ENCODE data around the gene WNT2B. TPM values are rescaled to one million over a fixed set of nuclear protein-coding genes. Genes with fewer than 3 reads are reported as not detected.

Gene WNT2B
- total and polyA plus RNA-seq, 2 donors (not counting 1 experiment from before 2014, with no cell fraction given) = 0.54 to 5.2 TPM

DNA sequence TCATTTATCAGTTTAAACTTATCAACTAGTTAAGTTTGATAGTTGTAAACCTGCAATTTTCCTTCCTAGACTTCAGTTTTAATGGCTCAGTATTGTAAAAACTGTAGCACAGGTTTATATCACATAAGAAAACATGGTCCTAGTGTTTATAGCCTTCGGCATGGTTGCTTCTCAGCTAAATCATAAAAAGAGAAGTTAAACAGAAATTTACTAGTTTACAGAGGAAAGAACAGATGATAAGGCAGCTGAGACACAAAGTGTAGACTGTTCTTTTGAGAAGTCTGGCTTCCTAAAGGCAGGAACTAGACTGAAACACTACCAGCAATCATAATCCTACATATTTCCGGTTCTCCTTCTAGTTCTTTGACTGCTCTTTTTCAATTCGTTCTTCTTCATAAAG, 39.8 kb downstream of the WNT2B start:
- no peak overlapping the region for H3K4me2 ChIP-seq (replicated peaks; ENCODE audit: low read depth, low read length, poor library complexity, severe bottlenecking)
- H4K20me1 ChIP-seq (ENCODE audit: control insufficient read depth, insufficient read depth, low read length, poor library complexity, severe bottlenecking) = no peaks in the 10 kb centered on the region
- H3K27ac Mint-ChIP-seq = no peak overlapping the region
- H3K4me3 Mint-ChIP-seq = no peak overlapping the region
- H3K36me3 ChIP-seq (replicated peaks in 1 of 2; ENCODE audit: control extremely low read depth in 1 of 2, control insufficient read depth in 1 of 2, extremely low read depth in 1 of 2, insufficient read depth in 2 of 2, low read length in 1 of 2) = no peaks in the 10 kb centered on the region
- no peaks in the 10 kb centered on the region for H3K27me3 ChIP-seq (replicated peaks in 1 of 4; ENCODE audit: control extremely low read depth in 1 of 4, control insufficient read depth in 3 of 4, insufficient read depth in 4 of 4, low read length in 3 of 4)
- H3K9me3 Mint-ChIP-seq (ENCODE audit: insufficient read depth) = no peaks in the 10 kb centered on the region
- no peaks in the 10 kb centered on the region for H3K9me3 ChIP-seq (ENCODE audit: control extremely low read depth in 1 of 3, control insufficient read depth in 2 of 3, insufficient read depth in 1 of 3, low read length in 2 of 3)
- H3K27me3 Mint-ChIP-seq = no peaks in the 10 kb centered on the region
- no CpG with 5 or more reads among the region's 3 CpGs for WGBS (ENCODE audit: insufficient coverage)
- ChIA-PET CTCF (no interaction called here), POLR2A (no interaction called here)
- intact Hi-C loops (cut with micrococcal nuclease) = no loop called here
- no peaks in the 10 kb centered on the region for H3K4me1 ChIP-seq (ENCODE audit: control insufficient read depth in 2 of 2, insufficient read depth in 2 of 2, low read length in 2 of 2)
- no peaks in the 10 kb centered on the region for H3K79me2 ChIP-seq (ENCODE audit: control insufficient read depth, insufficient read depth, low read length)
- no peak overlapping the region for H3K4me3 ChIP-seq (ENCODE audit: control extremely low read depth in 1 of 5, extremely low read depth in 1 of 5, insufficient read depth in 1 of 5, low read depth in 2 of 5, low read length in 4 of 5)
- no peak overlapping the region for H3K9ac ChIP-seq (ENCODE audit: low read length)
- H2AFZ ChIP-seq (ENCODE audit: insufficient read depth, low read depth, low read length, poor library complexity, severe bottlenecking) = no peak overlapping the region
- ATAC-seq (ENCODE audit: low read depth) = no peak
- no peak for DNase-seq
- TF ChIP-seq, protein P1, sequence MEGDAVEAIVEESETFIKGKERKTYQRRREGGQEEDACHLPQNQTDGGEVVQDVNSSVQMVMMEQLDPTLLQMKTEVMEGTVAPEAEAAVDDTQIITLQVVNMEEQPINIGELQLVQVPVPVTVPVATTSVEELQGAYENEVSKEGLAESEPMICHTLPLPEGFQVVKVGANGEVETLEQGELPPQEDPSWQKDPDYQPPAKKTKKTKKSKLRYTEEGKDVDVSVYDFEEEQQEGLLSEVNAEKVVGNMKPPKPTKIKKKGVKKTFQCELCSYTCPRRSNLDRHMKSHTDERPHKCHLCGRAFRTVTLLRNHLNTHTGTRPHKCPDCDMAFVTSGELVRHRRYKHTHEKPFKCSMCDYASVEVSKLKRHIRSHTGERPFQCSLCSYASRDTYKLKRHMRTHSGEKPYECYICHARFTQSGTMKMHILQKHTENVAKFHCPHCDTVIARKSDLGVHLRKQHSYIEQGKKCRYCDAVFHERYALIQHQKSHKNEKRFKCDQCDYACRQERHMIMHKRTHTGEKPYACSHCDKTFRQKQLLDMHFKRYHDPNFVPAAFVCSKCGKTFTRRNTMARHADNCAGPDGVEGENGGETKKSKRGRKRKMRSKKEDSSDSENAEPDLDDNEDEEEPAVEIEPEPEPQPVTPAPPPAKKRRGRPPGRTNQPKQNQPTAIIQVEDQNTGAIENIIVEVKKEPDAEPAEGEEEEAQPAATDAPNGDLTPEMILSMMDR (IDR thresholded peaks at IDR 0.05) = no peak
- TF ChIP-seq EZH2 (IDR thresholded peaks at IDR 0.05; ENCODE audit: borderline replicate concordance, insufficient read depth, low read depth, low read length, poor library complexity, severe bottlenecking) = no peak
- no peak overlapping the region for H3K27ac ChIP-seq (ENCODE audit: low read length in 2 of 2)
- H3K4me1 Mint-ChIP-seq = no peaks in the 10 kb centered on the region

DNA sequence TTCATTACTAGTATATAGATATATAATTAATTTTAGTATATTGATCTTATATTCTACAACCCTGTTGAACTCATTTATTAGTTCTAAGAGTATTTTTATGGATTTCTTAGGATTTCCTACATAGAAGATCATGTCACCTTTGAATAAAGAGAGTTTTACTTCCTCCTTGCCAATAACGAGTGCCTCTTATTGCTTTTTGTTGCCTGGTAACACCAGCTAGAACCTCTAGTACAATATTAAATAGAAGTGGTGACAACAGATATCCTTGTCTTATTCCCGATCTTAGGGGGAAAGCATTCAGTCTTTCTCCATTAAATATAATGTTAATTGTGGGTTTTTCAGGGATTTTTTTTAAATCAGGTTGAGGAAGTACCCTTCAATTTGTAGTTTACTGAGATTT, 40.8 kb downstream of the WNT2B start:
- H3K4me1 Mint-ChIP-seq = no peaks in the 10 kb centered on the region
- CTCF ChIA-PET = no interaction called here
- ATAC-seq (ENCODE audit: low read depth) (no peak), DNase-seq (no peak)
- Histone ChIP-seq H2AFZ (ENCODE audit: insufficient read depth, low read depth, low read length, poor library complexity, severe bottlenecking) (no peak overlapping the region), H3K27ac (ENCODE audit: low read length in 2 of 2) (no peak overlapping the region), H3K36me3 (replicated peaks in 1 of 2; ENCODE audit: control extremely low read depth in 1 of 2, control insufficient read depth in 1 of 2, extremely low read depth in 1 of 2, insufficient read depth in 2 of 2, low read length in 1 of 2) (no peaks in the 10 kb centered on the region), H3K4me1 (ENCODE audit: control insufficient read depth in 2 of 2, insufficient read depth in 2 of 2, low read length in 2 of 2) (no peaks in the 10 kb centered on the region), H3K4me3 (ENCODE audit: control extremely low read depth in 1 of 5, extremely low read depth in 1 of 5, insufficient read depth in 1 of 5, low read depth in 2 of 5, low read length in 4 of 5) (no peak overlapping the region), H3K9ac (ENCODE audit: low read length) (no peak overlapping the region), H3K9me3 (ENCODE audit: control extremely low read depth in 1 of 3, control insufficient read depth in 2 of 3, insufficient read depth in 1 of 3, low read length in 2 of 3) (no peaks in the 10 kb centered on the region), H3K27me3 (replicated peaks in 1 of 4; ENCODE audit: control extremely low read depth in 1 of 4, control insufficient read depth in 3 of 4, insufficient read depth in 4 of 4, low read length in 3 of 4) (no peaks in the 10 kb centered on the region), H4K20me1 (ENCODE audit: control insufficient read depth, insufficient read depth, low read length, poor library complexity, severe bottlenecking) (no peaks in the 10 kb centered on the region), H3K4me2 (replicated peaks; ENCODE audit: low read depth, low read length, poor library complexity, severe bottlenecking) (no peak overlapping the region), H3K79me2 (ENCODE audit: control insufficient read depth, insufficient read depth, low read length) (no peaks in the 10 kb centered on the region)
- no peaks in the 10 kb centered on the region for H3K9me3 Mint-ChIP-seq (ENCODE audit: insufficient read depth)
- no CpG with 5 or more reads among the region's 2 CpGs for WGBS (ENCODE audit: insufficient coverage)
- POLR2A ChIA-PET = no interaction called here
- TF ChIP-seq, protein P1 (IDR thresholded peaks at IDR 0.05) = no peak
- no peak for TF ChIP-seq EZH2 (IDR thresholded peaks at IDR 0.05; ENCODE audit: borderline replicate concordance, insufficient read depth, low read depth, low read length, poor library complexity, severe bottlenecking)
- H3K4me3 Mint-ChIP-seq = no peak overlapping the region
- intact Hi-C loops (cut with micrococcal nuclease) = no loop called here
- no peaks in the 10 kb centered on the region for H3K27me3 Mint-ChIP-seq
- no peak overlapping the region for H3K27ac Mint-ChIP-seq
